ENCODE measurements around the gene SH3RF2.

Gene SH3RF2

GRCh38 chr5:146034127-146034526 lies 97.7 kb downstream of the SH3RF2 start:
- Histone ChIP-seq H2AFZ (ENCODE audit: low read length) (no peak overlapping the region), H3K9me3 (ENCODE audit: low read length) (no peaks in the 10 kb centered on the region), H3K4me3 (ENCODE audit: low read depth, low read length, poor library complexity, severe bottlenecking) (no peak overlapping the region), H3K27me3 (ENCODE audit: insufficient read depth, low read length) (no peaks in the 10 kb centered on the region; the same call in 1 of the 2 replicates), H4K20me1 (ENCODE audit: insufficient read depth, low read length) (no peaks in the 10 kb centered on the region), H3K36me3 (ENCODE audit: insufficient read depth, low read length) (no peaks in the 10 kb centered on the region), H3K9me2 (ENCODE audit: low read depth, low read length) (no peaks in the 10 kb centered on the region), H3F3A (ENCODE audit: insufficient read depth, low read length) (no peaks in the 10 kb centered on the region), H3K27ac (ENCODE audit: low read depth, low read length, poor library complexity, severe bottlenecking) (no peak overlapping the region), H3K4me1 (ENCODE audit: insufficient read depth, low read length, severe bottlenecking) (no peaks in the 10 kb centered on the region), H3K79me2 (ENCODE audit: insufficient read depth, low read length) (no peaks in the 10 kb centered on the region), H3K9ac (ENCODE audit: low read length) (no peak overlapping the region), H3K4me2 (ENCODE audit: low read length) (no peak overlapping the region)
- TF ChIP-seq, protein P1, sequence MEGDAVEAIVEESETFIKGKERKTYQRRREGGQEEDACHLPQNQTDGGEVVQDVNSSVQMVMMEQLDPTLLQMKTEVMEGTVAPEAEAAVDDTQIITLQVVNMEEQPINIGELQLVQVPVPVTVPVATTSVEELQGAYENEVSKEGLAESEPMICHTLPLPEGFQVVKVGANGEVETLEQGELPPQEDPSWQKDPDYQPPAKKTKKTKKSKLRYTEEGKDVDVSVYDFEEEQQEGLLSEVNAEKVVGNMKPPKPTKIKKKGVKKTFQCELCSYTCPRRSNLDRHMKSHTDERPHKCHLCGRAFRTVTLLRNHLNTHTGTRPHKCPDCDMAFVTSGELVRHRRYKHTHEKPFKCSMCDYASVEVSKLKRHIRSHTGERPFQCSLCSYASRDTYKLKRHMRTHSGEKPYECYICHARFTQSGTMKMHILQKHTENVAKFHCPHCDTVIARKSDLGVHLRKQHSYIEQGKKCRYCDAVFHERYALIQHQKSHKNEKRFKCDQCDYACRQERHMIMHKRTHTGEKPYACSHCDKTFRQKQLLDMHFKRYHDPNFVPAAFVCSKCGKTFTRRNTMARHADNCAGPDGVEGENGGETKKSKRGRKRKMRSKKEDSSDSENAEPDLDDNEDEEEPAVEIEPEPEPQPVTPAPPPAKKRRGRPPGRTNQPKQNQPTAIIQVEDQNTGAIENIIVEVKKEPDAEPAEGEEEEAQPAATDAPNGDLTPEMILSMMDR (IDR thresholded peaks at IDR 0.05; ENCODE audit: low read length), result no peak
- no peak for TF ChIP-seq EZH2 (IDR thresholded peaks at IDR 0.05; ENCODE audit: borderline replicate concordance, low read length)

GRCh38 chr5:146034605-146035004 lies 98.2 kb downstream of the SH3RF2 start:
- H2AFZ ChIP-seq (ENCODE audit: low read length), result no peak overlapping the region
- H3K4me3 ChIP-seq (ENCODE audit: low read depth, low read length, poor library complexity, severe bottlenecking), result no peak overlapping the region
- no peaks in the 10 kb centered on the region for H3K4me1 ChIP-seq (ENCODE audit: insufficient read depth, low read length, severe bottlenecking)
- no peaks in the 10 kb centered on the region for H3K36me3 ChIP-seq (ENCODE audit: insufficient read depth, low read length)
- H3K9me3 ChIP-seq (ENCODE audit: low read length), result no peaks in the 10 kb centered on the region
- H3K79me2 ChIP-seq (ENCODE audit: insufficient read depth, low read length), result no peaks in the 10 kb centered on the region
- H3K4me2 ChIP-seq (ENCODE audit: low read length), result no peak overlapping the region
- no peak overlapping the region for H3K27ac ChIP-seq (ENCODE audit: low read depth, low read length, poor library complexity, severe bottlenecking)
- H3K27me3 ChIP-seq (ENCODE audit: insufficient read depth, low read length), result no peaks in the 10 kb centered on the region; the same call in 1 of the 2 replicates
- H4K20me1 ChIP-seq (ENCODE audit: insufficient read depth, low read length), result no peaks in the 10 kb centered on the region
- no peaks in the 10 kb centered on the region for H3F3A ChIP-seq (ENCODE audit: insufficient read depth, low read length)
- TF ChIP-seq, protein P1 (IDR thresholded peaks at IDR 0.05; ENCODE audit: low read length), result no peak
- TF ChIP-seq EZH2 (IDR thresholded peaks at IDR 0.05; ENCODE audit: borderline replicate concordance, low read length), result no peak
- no peak overlapping the region for H3K9ac ChIP-seq (ENCODE audit: low read length)
- no peaks in the 10 kb centered on the region for H3K9me2 ChIP-seq (ENCODE audit: low read depth, low read length)

DNA sequence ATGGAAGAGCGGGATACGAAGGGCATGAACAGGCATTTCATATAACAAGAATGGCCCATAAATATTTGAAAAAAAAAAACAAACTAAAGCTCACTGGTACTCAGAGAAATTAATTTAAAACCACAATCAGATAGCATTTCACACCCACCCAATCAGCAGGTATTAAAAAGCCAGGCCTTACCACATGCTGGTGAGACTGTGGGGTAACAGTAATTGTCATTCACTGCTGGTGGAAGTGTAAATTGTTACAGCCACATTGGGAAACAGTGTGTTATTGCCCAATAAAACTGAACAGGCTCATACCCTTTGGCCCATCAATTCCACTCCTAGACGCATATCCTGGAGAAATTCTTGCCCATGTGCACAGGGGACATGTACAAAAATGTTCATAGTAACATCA lies 103.0 kb downstream of the SH3RF2 start:
- no peaks in the 10 kb centered on the region for H3K36me3 ChIP-seq (ENCODE audit: insufficient read depth, low read length)
- H3K9me3 ChIP-seq (ENCODE audit: low read length), result no peaks in the 10 kb centered on the region
- no peaks in the 10 kb centered on the region for H3F3A ChIP-seq (ENCODE audit: insufficient read depth, low read length)
- no peaks in the 10 kb centered on the region for H3K4me1 ChIP-seq (ENCODE audit: insufficient read depth, low read length, severe bottlenecking)
- H4K20me1 ChIP-seq (ENCODE audit: insufficient read depth, low read length), result no peaks in the 10 kb centered on the region
- H3K9ac ChIP-seq (ENCODE audit: low read length), result no peak overlapping the region
- no peak overlapping the region for H3K4me2 ChIP-seq (ENCODE audit: low read length)
- H3K9me2 ChIP-seq (ENCODE audit: low read depth, low read length), result no peaks in the 10 kb centered on the region
- no peaks in the 10 kb centered on the region for H3K79me2 ChIP-seq (ENCODE audit: insufficient read depth, low read length)
- no peak overlapping the region for H3K4me3 ChIP-seq (ENCODE audit: low read depth, low read length, poor library complexity, severe bottlenecking)
- H3K27me3 ChIP-seq (ENCODE audit: insufficient read depth, low read length), result no peaks in the 10 kb centered on the region; the same call in 1 of the 2 replicates
- no peak overlapping the region for H3K27ac ChIP-seq (ENCODE audit: low read depth, low read length, poor library complexity, severe bottlenecking)
- TF ChIP-seq EZH2 (IDR thresholded peaks at IDR 0.05; ENCODE audit: borderline replicate concordance, low read length), result no peak
- TF ChIP-seq, protein P1 (IDR thresholded peaks at IDR 0.05; ENCODE audit: low read length), result no peak
- no peak overlapping the region for H2AFZ ChIP-seq (ENCODE audit: low read length)

All from OCI-LY1 (cell line).